K562 (cell line): Measurements from ENCODE around the gene ATIC. TPM values are rescaled to one million over a fixed set of nuclear protein-coding genes. Genes with fewer than 3 reads are reported as not detected.

Source experiments
- ATAC-seq: fragments of 200-7000 bp; cut with Tn5 transposase; 3 replicates; pipeline ENCODE4 v1.9.1; 2020; ENCODE audit warnings: moderate library complexity
- BruUV-seq: library from RNA; stranded (reverse); fragments of 400-500 nt; replicated peaks from 2 replicates; lab custom pipeline; 2021; lab: Mats Ljungman, UMichigan
- CTCF ChIA-PET: fragments of 300-600 bp; formaldehyde crosslinking; extraction: SDS; loops from one replicate; lab custom pipeline; 2021; ENCODE audit warnings: low intra/inter-chr PET ratio; lab: Yijun Ruan, JAX
- POLR2A ChIA-PET: fragments of 300-600, 350-650 bp; sonication (Branson Sonifier 250); formaldehyde crosslinking; extraction: SDS; loops from one replicate; lab custom pipeline; 2021; ENCODE audit warnings: antibody characterized with exemption, inconsistent platforms; lab: Yijun Ruan, JAX
- DNase-seq, 4 experiments: peaks; one replicate each; pipeline versions ENCODE4 v3.0.0 to v3.0.0-alpha.2; 2011 to 2018; ENCODE audit warnings: low spot score in 3 of 4, mixed read lengths in 3 of 4; ENCODE audit errors: extremely low read depth in 1 of 4
- FAIRE-seq: peaks from 2 replicates; lab custom pipeline; 2011; peaks lifted over from hg19 to GRCh38; lab: Jason Lieb, UNC
- H2AFZ ChIP-seq: 2 replicates; pipeline ENCODE4 v1.6.0; 2011; ENCODE audit warnings: low read depth, low read length, control low read depth, inconsistent platforms
- H3K27ac ChIP-seq: fragments of 200-600 bp; 3 replicates; pipeline ENCODE4 v1.8.0; 2011; ENCODE audit warnings: low read depth, mild to moderate bottlenecking, control low read depth, inconsistent platforms, low read length, moderate library complexity, mixed read lengths; ENCODE audit errors: extremely low read depth
- H3K27me3 ChIP-seq, 2 experiments: fragments of 300-600 bp in 1 of 2; 2 replicates in 1 of 2; 3 replicates in 1 of 2; pipeline versions ENCODE4 v1.6.0 to v1.8.0; 2011; ENCODE audit warnings: inconsistent platforms in 2 of 2, low read length in 2 of 2, mild to moderate bottlenecking in 1 of 2, mixed read lengths in 1 of 2, moderate library complexity in 1 of 2; ENCODE audit not compliant: control insufficient read depth in 2 of 2, insufficient read depth in 2 of 2
- H3K36me3 ChIP-seq: fragments of 300-600 bp; 3 replicates; pipeline ENCODE4 v1.8.0; 2011; ENCODE audit warnings: mild to moderate bottlenecking, low read length, inconsistent platforms; ENCODE audit not compliant: control insufficient read depth, insufficient read depth
- H3K4me1 ChIP-seq, 2 experiments: fragments of 200-600 bp in 1 of 2; replicated peaks in 1 of 2; 2 replicates in 1 of 2; 3 replicates in 1 of 2; pipeline versions ENCODE4 v1.5.1 to v1.8.0; 2011; ENCODE audit warnings: inconsistent platforms in 2 of 2, low read length in 2 of 2, mild to moderate bottlenecking in 1 of 2, mixed read lengths in 1 of 2, moderate library complexity in 1 of 2; ENCODE audit not compliant: control insufficient read depth in 2 of 2, insufficient read depth in 2 of 2
- H3K4me2 ChIP-seq: 2 replicates; pipeline ENCODE4 v1.6.1; 2011; ENCODE audit warnings: low read length, control low read depth, inconsistent platforms, mixed read lengths; ENCODE audit not compliant: insufficient read depth
- H3K4me3 ChIP-seq: fragments of 200-600 bp; sonication (generic), shearing (Covaris generic); 2 replicates; pipeline ENCODE4 v1.5.1; 2016; ENCODE audit warnings: control low read depth, inconsistent platforms
- H3K79me2 ChIP-seq: fragments of 200-600 bp; 3 replicates; pipeline ENCODE4 v1.8.0; 2011; ENCODE audit warnings: low read length, inconsistent platforms; ENCODE audit not compliant: control insufficient read depth, insufficient read depth
- H3K9ac ChIP-seq, 2 experiments: 2 replicates each; pipeline versions ENCODE4 v1.6.0 to v1.6.1; 2011; ENCODE audit warnings: low read depth in 2 of 2, low read length in 2 of 2, control low read depth in 1 of 2, inconsistent platforms in 1 of 2, mild to moderate bottlenecking in 1 of 2, mixed read lengths in 1 of 2; ENCODE audit not compliant: insufficient read depth in 1 of 2
- H3K9me1 ChIP-seq: one replicate; pipeline ENCODE4 v1.6.0; 2011; ENCODE audit warnings: inconsistent platforms, mild to moderate bottlenecking, low read length, moderate library complexity; ENCODE audit not compliant: control insufficient read depth, insufficient read depth
- H3K9me3 ChIP-seq: replicated peaks from 2 replicates; pipeline ENCODE4 v1.5.1; 2011; ENCODE audit warnings: low read depth, low read length, inconsistent platforms; ENCODE audit not compliant: control insufficient read depth, insufficient read depth
- H4K20me1 ChIP-seq: replicated peaks from 2 replicates; pipeline ENCODE4 v1.6.1; 2011; ENCODE audit warnings: low read length, inconsistent platforms, mixed read lengths; ENCODE audit not compliant: control insufficient read depth, insufficient read depth
- CBX2 ChIP-seq: fragments of 200-600 bp; sonication (generic); IDR thresholded peaks from one replicate; pipeline ENCODE4 v1.6.1; 2012; ENCODE audit warnings: mild to moderate bottlenecking, low read length, inconsistent platforms; ENCODE audit not compliant: insufficient read depth, poor library complexity, severe bottlenecking
- CHD1 ChIP-seq: fragments of 200-600 bp; sonication (generic); IDR thresholded peaks from one replicate; pipeline ENCODE4 v1.6.1; 2012; ENCODE audit warnings: mild to moderate bottlenecking, moderate library complexity, low read length, inconsistent platforms
- EP300 ChIP-seq: IDR thresholded peaks from 2 replicates; pipeline ENCODE4 v1.6.1; 2012; ENCODE audit warnings: low read length, improper control_type of control experiment
- ETV6 ChIP-seq, 3 experiments: fragments of 150-350 bp in 1 of 3; sonication (generic) in 1 of 3; formaldehyde crosslinking in 1 of 3; IDR thresholded peaks; 2 replicates each; pipeline versions ENCODE4 v1.6.1 to v1.8.0; 2014 to 2022; ENCODE audit warnings: borderline replicate concordance in 2 of 3, low read depth in 2 of 3, antibody characterized with exemption in 1 of 3, low read length in 1 of 3, mild to moderate bottlenecking in 1 of 3, missing genetic modification reagents in 1 of 3
- HMGN3 ChIP-seq: IDR thresholded peaks from 2 replicates; pipeline ENCODE4 v1.6.1; 2011; ENCODE audit warnings: borderline replicate concordance, low read depth, mild to moderate bottlenecking, mixed read lengths, low read length; ENCODE audit not compliant: insufficient read length; ENCODE audit errors: extremely low read depth
- KDM1A ChIP-seq, 2 experiments: fragments of 450-650 bp; IDR thresholded peaks; 2 replicates each; pipeline ENCODE4 v1.6.1; 2016; ENCODE audit warnings: mild to moderate bottlenecking in 2 of 2
- MBD2 ChIP-seq: sonication (generic); IDR thresholded peaks from 2 replicates; pipeline ENCODE4 v1.6.1; 2016; ENCODE audit warnings: low read depth, borderline replicate concordance
- PHB2 ChIP-seq: fragments of 450-650 bp; IDR thresholded peaks from 2 replicates; pipeline ENCODE4 v1.6.1; 2017; ENCODE audit warnings: low read depth
- RBBP5 ChIP-seq: fragments of 200-600 bp; sonication (generic); IDR thresholded peaks from 2 replicates; pipeline ENCODE4 v1.6.1; 2012; ENCODE audit warnings: borderline replicate concordance, mild to moderate bottlenecking, low read length, control low read depth, inconsistent platforms; ENCODE audit not compliant: insufficient read depth, poor library complexity, severe bottlenecking
- ZBTB5 ChIP-seq: fragments of 450-650 bp; IDR thresholded peaks from 2 replicates; pipeline ENCODE4 v1.6.1; 2017; ENCODE audit warnings: antibody characterized with exemption
- ZNF263 ChIP-seq: sonication (generic); formaldehyde crosslinking; IDR thresholded peaks from 2 replicates; pipeline ENCODE4 v1.8.0; 2022; ENCODE audit warnings: mild to moderate bottlenecking, missing genetic modification reagents, borderline replicate concordance
- ZNF274 ChIP-seq: IDR thresholded peaks from 2 replicates; pipeline ENCODE4 v1.6.1; 2011; ENCODE audit warnings: low read depth, mild to moderate bottlenecking, low read length, moderate library complexity, borderline replicate concordance
- WGBS: fragments of 100-300 bp; shearing (Covaris generic); methylation state at CpG from one replicate; pipeline ENCODE4 v1.1.6; 2016; ENCODE audit warnings: low coverage, mixed read lengths; ENCODE audit not compliant: insufficient coverage; ENCODE audit errors: missing lambda C conversion rate; 5-methylcytosine and 5-hydroxymethylcytosine counted together
- in situ Hi-C: fragments of 300-500 bp; cut with MboI; formaldehyde crosslinking; loops from 4 replicates; pipeline ENCODE4 v1.15.0; 2018; ENCODE audit warnings: inconsistent platforms, mixed read lengths
- intact Hi-C: fragments of 100-400 bp; cut with micrococcal nuclease; formaldehyde crosslinking; loops from 2 replicates; pipeline ENCODE4 v1.14.2; 2022
- polyA plus RNA-seq, 8 experiments: library from polyadenylated mRNA; depleted of rRNA in 4 of 8; stranded (reverse) in 5 of 8; unstranded in 3 of 8; fragments of >200 nt; fragmentation: Nextera tagmentation in 2 of 8; fragmentation: Illumina TruSeq in 1 of 8; extraction: Ambion mirVana in 2 of 8; extraction: Trizol in 1 of 8; gene quantifications; 2 replicates each; pipeline versions ENCODE4 v1.2.1 to v1.2.3, GENCODE V29; 2011 to 2014; ENCODE audit warnings: inconsistent platforms in 1 of 8, missing spikeins in 1 of 8
- total RNA-seq, 7 experiments: library from RNA; depleted of rRNA in 6 of 7; stranded (reverse); fragments of >200 nt in 6 of 7; fragmentation: Illumina TruSeq in 2 of 7; extraction: Trizol in 2 of 7; gene quantifications; 2 replicates each; pipeline versions ENCODE4 v1.2.1 to v1.2.3, GENCODE V29; 2011 to 2021; ENCODE audit warnings: low replicate concordance in 1 of 7
- TF ChIP-seq, protein P1 (sequence below): fragments of 450-650 bp; IDR thresholded peaks from one replicate; pipeline ENCODE4 v1.6.1; 2018; ENCODE audit warnings: mild to moderate bottlenecking, moderate library complexity; ENCODE audit not compliant: partially characterized antibody
- TF ChIP-seq, protein P2 (sequence below): fragments of 450-650 bp; IDR thresholded peaks from 2 replicates; pipeline ENCODE4 v1.6.1; 2017; ENCODE audit warnings: mild to moderate bottlenecking, moderate library complexity

Gene ATIC
- total and polyA plus RNA-seq, 9 of the 15 experiments (the other 6 are each of a cell fraction or from before 2014, with no cell fraction given), result 45.6 to 480 (median 212) TPM

- TF ChIP-seq ZBTB5 (no peak), CHD1 (no peak), ETV6 (IDR thresholded peaks at IDR 0.05; ENCODE audit: borderline replicate concordance in 1 of 2, low read depth in 2 of 2, low read length in 1 of 2) (no peak), ETV6 (CRISPR knock-in tag; IDR thresholded peaks at IDR 0.05; ENCODE audit: borderline replicate concordance) (no peak)
- TF ChIP-seq, protein P1, sequence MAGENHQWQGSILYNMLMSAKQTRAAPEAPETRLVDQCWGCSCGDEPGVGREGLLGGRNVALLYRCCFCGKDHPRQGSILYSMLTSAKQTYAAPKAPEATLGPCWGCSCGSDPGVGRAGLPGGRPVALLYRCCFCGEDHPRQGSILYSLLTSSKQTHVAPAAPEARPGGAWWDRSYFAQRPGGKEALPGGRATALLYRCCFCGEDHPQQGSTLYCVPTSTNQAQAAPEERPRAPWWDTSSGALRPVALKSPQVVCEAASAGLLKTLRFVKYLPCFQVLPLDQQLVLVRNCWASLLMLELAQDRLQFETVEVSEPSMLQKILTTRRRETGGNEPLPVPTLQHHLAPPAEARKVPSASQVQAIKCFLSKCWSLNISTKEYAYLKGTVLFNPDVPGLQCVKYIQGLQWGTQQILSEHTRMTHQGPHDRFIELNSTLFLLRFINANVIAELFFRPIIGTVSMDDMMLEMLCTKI, result no peak
Measured at GRCh38 chr2:215275824-215276223, 36.0 kb upstream of the ATIC start (continued).

GRCh38 chr2:215277944-215278343 is 33.9 kb upstream of the ATIC start:
- POLR2A ChIA-PET, result interaction anchor here (0.7 kb wide), 1 partner anchor 156 kb away, joined by 3 read pairs; no protein-coding TSS in a partner anchor
- Histone ChIP-seq H2AFZ (peak overlapping the region; percentile 32; the same call in 1 of the 2 replicates), H3K79me2 (no peaks in the 10 kb centered on the region), H3K9me1 (no peaks in the 10 kb centered on the region), H3K4me3 (no peak overlapping the region), H3K9me3 (no peaks in the 10 kb centered on the region), H3K27ac (peak overlapping the region; percentile 51; the same call in 2 of the 3 replicates), H3K4me2 (no peak overlapping the region; the same call in 1 of the 2 replicates), H3K9ac (no peak overlapping the region), H3K27me3 (no peaks in the 10 kb centered on the region), H3K36me3 (no peaks in the 10 kb centered on the region), H3K4me1 (peaks cover 4 to 7% of the 10 kb centered on the region in 2 experiments; a peak in 3 of 5 replicates), H4K20me1 (no peaks in the 10 kb centered on the region)
- intact Hi-C loops (no loop called here), in situ Hi-C loops (no loop called here)
- CTCF ChIA-PET, result interaction anchor here (0.7 kb wide), 1 partner anchor 1617 kb away, joined by 3 read pairs; no protein-coding TSS in a partner anchor
- peak; percentile 83 for ATAC-seq
- 3% methylated on average over 3 of the region's 3 CpGs for WGBS
- peak; percentile 86 for FAIRE-seq
- BruUV-seq, result no TSS peak
- DNase-seq, result peak in 1 of 4 experiments; percentile 81
- TF ChIP-seq MBD2 (no peak), PHB2 (no peak), ZNF263 (CRISPR knock-in tag) (no peak), CBX2 (no peak), EP300 (peak; percentile 37; the same call in 1 of the 2 replicates), CHD1 (no peak), RBBP5 (no peak), KDM1A (IDR thresholded peaks at IDR 0.05) (peak; percentile 51 to 53; a peak in 2 of 4 replicates), ZNF274 (no peak), HMGN3 (no peak)
- TF ChIP-seq, protein P2, sequence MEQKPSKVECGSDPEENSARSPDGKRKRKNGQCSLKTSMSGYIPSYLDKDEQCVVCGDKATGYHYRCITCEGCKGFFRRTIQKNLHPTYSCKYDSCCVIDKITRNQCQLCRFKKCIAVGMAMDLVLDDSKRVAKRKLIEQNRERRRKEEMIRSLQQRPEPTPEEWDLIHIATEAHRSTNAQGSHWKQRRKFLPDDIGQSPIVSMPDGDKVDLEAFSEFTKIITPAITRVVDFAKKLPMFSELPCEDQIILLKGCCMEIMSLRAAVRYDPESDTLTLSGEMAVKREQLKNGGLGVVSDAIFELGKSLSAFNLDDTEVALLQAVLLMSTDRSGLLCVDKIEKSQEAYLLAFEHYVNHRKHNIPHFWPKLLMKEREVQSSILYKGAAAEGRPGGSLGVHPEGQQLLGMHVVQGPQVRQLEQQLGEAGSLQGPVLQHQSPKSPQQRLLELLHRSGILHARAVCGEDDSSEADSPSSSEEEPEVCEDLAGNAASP, result no peak
